ENCODE measurements around the gene SLC16A14.

Gene SLC16A14

GRCh38 chr2:230097424-230097823, 28.7 kb upstream of the SLC16A14 start:
- no peak for DNase-seq
- Histone ChIP-seq H3K9me3 (replicated peaks; ENCODE audit: insufficient read depth, low read length) (no peaks in the 10 kb centered on the region), H3K27me3 (replicated peaks; ENCODE audit: insufficient read depth, low read length) (no peaks in the 10 kb centered on the region), H3F3A (ENCODE audit: insufficient read depth, low read length) (no peaks in the 10 kb centered on the region), H3K27ac (ENCODE audit: low read length) (no peak overlapping the region), H2AFZ (ENCODE audit: low read length) (no peak overlapping the region), H3K9me2 (replicated peaks; ENCODE audit: insufficient read depth, low read length) (no peaks in the 10 kb centered on the region), H3K4me2 (ENCODE audit: low read depth, low read length) (no peak overlapping the region), H4K20me1 (ENCODE audit: insufficient read depth, low read length) (no peaks in the 10 kb centered on the region), H3K4me3 (ENCODE audit: low read length) (no peak overlapping the region), H3K36me3 (replicated peaks; ENCODE audit: insufficient read depth, low read length) (no peaks in the 10 kb centered on the region), H3K9ac (ENCODE audit: low read length) (no peak overlapping the region), H3K4me1 (ENCODE audit: low read length) (no peaks in the 10 kb centered on the region), H3K79me2 (ENCODE audit: low read length) (no peaks in the 10 kb centered on the region)
- TF ChIP-seq EZH2phosphoT487 (IDR thresholded peaks at IDR 0.05; ENCODE audit: low read length) (no peak), EZH2 (optimal IDR thresholded peaks at IDR 0.05; ENCODE audit: low read depth, low read length) (no peak), CTCF (IDR thresholded peaks at IDR 0.05; ENCODE audit: low read length) (no peak)

GRCh38 chr2:230090967-230091366, 22.2 kb upstream of the SLC16A14 start:
- H3K4me3 ChIP-seq (ENCODE audit: low read length): no peak overlapping the region
- no peaks in the 10 kb centered on the region for H3K27me3 ChIP-seq (replicated peaks; ENCODE audit: insufficient read depth, low read length)
- no peak overlapping the region for H3K27ac ChIP-seq (ENCODE audit: low read length)
- no peaks in the 10 kb centered on the region for H3K9me2 ChIP-seq (replicated peaks; ENCODE audit: insufficient read depth, low read length)
- no peaks in the 10 kb centered on the region for H3K79me2 ChIP-seq (ENCODE audit: low read length)
- no peak for DNase-seq
- no peak overlapping the region for H3K9ac ChIP-seq (ENCODE audit: low read length)
- H3K9me3 ChIP-seq (replicated peaks; ENCODE audit: insufficient read depth, low read length): no peaks in the 10 kb centered on the region
- no peak for TF ChIP-seq EZH2 (optimal IDR thresholded peaks at IDR 0.05; ENCODE audit: low read depth, low read length)
- TF ChIP-seq CTCF (IDR thresholded peaks at IDR 0.05; ENCODE audit: low read length): no peak
- no peak for TF ChIP-seq EZH2phosphoT487 (IDR thresholded peaks at IDR 0.05; ENCODE audit: low read length)
- no peaks in the 10 kb centered on the region for H3K36me3 ChIP-seq (replicated peaks; ENCODE audit: insufficient read depth, low read length)
- no peaks in the 10 kb centered on the region for H3K4me1 ChIP-seq (ENCODE audit: low read length)
- no peaks in the 10 kb centered on the region for H4K20me1 ChIP-seq (ENCODE audit: insufficient read depth, low read length)
- H3F3A ChIP-seq (ENCODE audit: insufficient read depth, low read length): no peaks in the 10 kb centered on the region
- no peak overlapping the region for H3K4me2 ChIP-seq (ENCODE audit: low read depth, low read length)
- H2AFZ ChIP-seq (ENCODE audit: low read length): no peak overlapping the region

GRCh38 chr2:230085201-230085600, 16.5 kb upstream of the SLC16A14 start:
- H3K9me3 ChIP-seq (replicated peaks; ENCODE audit: insufficient read depth, low read length): no peaks in the 10 kb centered on the region
- H3K4me3 ChIP-seq (ENCODE audit: low read length): no peak overlapping the region
- H3K9me2 ChIP-seq (replicated peaks; ENCODE audit: insufficient read depth, low read length): no peaks in the 10 kb centered on the region
- no peak overlapping the region for H3K27ac ChIP-seq (ENCODE audit: low read length)
- no peaks in the 10 kb centered on the region for H3K4me1 ChIP-seq (ENCODE audit: low read length)
- H3F3A ChIP-seq (ENCODE audit: insufficient read depth, low read length): no peaks in the 10 kb centered on the region
- no peak overlapping the region for H2AFZ ChIP-seq (ENCODE audit: low read length)
- no peaks in the 10 kb centered on the region for H3K36me3 ChIP-seq (replicated peaks; ENCODE audit: insufficient read depth, low read length)
- TF ChIP-seq EZH2 (optimal IDR thresholded peaks at IDR 0.05; ENCODE audit: low read depth, low read length) (no peak), CTCF (IDR thresholded peaks at IDR 0.05; ENCODE audit: low read length) (no peak), EZH2phosphoT487 (IDR thresholded peaks at IDR 0.05; ENCODE audit: low read length) (no peak)
- H3K9ac ChIP-seq (ENCODE audit: low read length): no peak overlapping the region
- H3K4me2 ChIP-seq (ENCODE audit: low read depth, low read length): no peak overlapping the region
- no peak for DNase-seq
- no peaks in the 10 kb centered on the region for H4K20me1 ChIP-seq (ENCODE audit: insufficient read depth, low read length)
- no peaks in the 10 kb centered on the region for H3K79me2 ChIP-seq (ENCODE audit: low read length)
- H3K27me3 ChIP-seq (replicated peaks; ENCODE audit: insufficient read depth, low read length): no peaks in the 10 kb centered on the region

All from MM.1S (cell line).